Sigmoid colon (tissue), 7 donors: ENCODE results near the gene FAM118B. TPM values are rescaled to one million over a fixed set of nuclear protein-coding genes. Genes with fewer than 3 reads are reported as not detected.

ENCODE experiments used
- DNase-seq: peaks from one replicate; pipeline ENCODE4 v3.0.0-alpha.2; 2019
- H3K27ac ChIP-seq, 4 donors: fragments of 200-600 bp; sonication (generic); one replicate each; pipeline ENCODE4 v1.5.1; 2016 to 2019; ENCODE audit warnings: mild to moderate bottlenecking in 1 of 4
- H3K27me3 ChIP-seq, 3 donors: fragments of 200-600 bp; sonication (generic); one replicate each; pipeline ENCODE4 v1.5.1; 2019; ENCODE audit warnings: mild to moderate bottlenecking in 1 of 3
- H3K36me3 ChIP-seq, 4 donors: fragments of 200-600 bp; sonication (generic); one replicate each; pipeline ENCODE4 v1.5.1; 2016 to 2019
- H3K4me1 ChIP-seq, 4 donors: fragments of 200-600 bp; sonication (generic); one replicate each; pipeline ENCODE4 v1.5.1; 2017 to 2019
- H3K4me3 ChIP-seq, 4 donors: fragments of 200-600 bp; sonication (generic); one replicate each; pipeline ENCODE4 v1.5.1; 2017 to 2019; ENCODE audit warnings: mild to moderate bottlenecking in 2 of 4, moderate library complexity in 1 of 4
- H3K9me3 ChIP-seq, 4 donors: fragments of 200-600 bp in 3 of 4; sonication (generic) in 3 of 4; one replicate each; pipeline versions ENCODE4 v1.5.1 to v1.6.1; 2013 to 2019
- CTCF ChIP-seq, 4 experiments: fragments of 450-650 bp in 3 of 4; fragments of 200-600 bp in 1 of 4; IDR thresholded peaks; one replicate each; pipeline ENCODE4 v1.5.1; 2016 to 2019; ENCODE audit warnings: antibody characterized with exemption in 4 of 4, mild to moderate bottlenecking in 3 of 4, moderate library complexity in 2 of 4
- EP300 ChIP-seq, 4 donors: sonication (generic); formaldehyde crosslinking; IDR thresholded peaks; one replicate each; pipeline ENCODE4 v1.6.1; 2017; ENCODE audit warnings: antibody characterized with exemption in 4 of 4
- POLR2A ChIP-seq, 2 donors: fragments of 450-650 bp; IDR thresholded peaks; one replicate each; pipeline ENCODE4 v1.6.1; 2016; ENCODE audit warnings: antibody characterized with exemption in 2 of 2, mild to moderate bottlenecking in 2 of 2, moderate library complexity in 2 of 2
- POLR2AphosphoS5 ChIP-seq, 4 donors: sonication (generic); formaldehyde crosslinking; IDR thresholded peaks; one replicate each; pipeline ENCODE4 v1.6.1; 2017; ENCODE audit warnings: antibody characterized with exemption in 4 of 4
- WGBS, 2 donors: extraction: QIAGEN DNeasy Blood & Tissue Kit; methylation state at CpG; one replicate each; pipeline ENCODE4 v1.1.7; 2013; 5-methylcytosine and 5-hydroxymethylcytosine counted together
- intact Hi-C: fragments of 100-400 bp; cut with DNase I; formaldehyde crosslinking; loops from one replicate; pipeline ENCODE4 v1.15.1; 2023
- polyA plus RNA-seq, 3 donors: library from polyadenylated mRNA; stranded (reverse); fragments of 200-250 nt; gene quantifications; one replicate each; pipeline ENCODE4 v1.2.3, GENCODE V29; 2013
- total RNA-seq, 4 donors: library from RNA; depleted of rRNA; stranded (reverse); fragments of >200 nt; gene quantifications; one replicate each; pipeline ENCODE4 v1.1.0, GENCODE V29; 2016
- donor health status: healthy with polysubstance abuse.
- donor health status: Bipolar disorder and iron deficiency.
- donor health status: healthy.

FAM118B gene
- total and polyA plus RNA-seq, 7 donors: 13.3 to 54.3 (median 22.2) TPM

DNA sequence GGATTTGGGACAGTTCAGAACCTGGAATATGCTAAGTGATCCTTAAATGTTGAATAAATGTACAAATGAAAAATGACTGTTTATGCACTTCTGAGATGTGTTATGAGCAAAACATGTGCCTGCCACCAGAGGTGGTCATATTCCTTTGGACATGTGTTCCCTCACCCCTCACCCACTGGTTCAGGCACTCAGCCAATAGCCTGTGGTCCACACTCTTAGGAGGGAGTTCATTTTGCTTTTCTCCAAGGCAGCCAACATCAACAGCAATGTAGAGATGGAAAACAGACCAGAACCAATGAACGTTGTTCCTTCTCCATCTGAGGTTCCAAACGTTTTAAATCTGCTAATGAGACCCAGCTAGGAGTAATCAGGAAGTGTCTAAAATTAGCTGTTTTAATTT is 44.1 kb upstream of the FAM118B start:
- Histone ChIP-seq H3K9me3 (no peaks in the 10 kb centered on the region), H3K27ac (no peak overlapping the region), H3K4me1 (peaks cover 2 to 55% (median 42%) of the 10 kb centered on the region in 4 donors), H3K36me3 (no peaks in the 10 kb centered on the region), H3K4me3 (no peak overlapping the region), H3K27me3 (no peaks in the 10 kb centered on the region)
- intact Hi-C loops: loop anchor here (5.0 kb wide), 1 partner anchor 145 kb away; no protein-coding TSS in a partner anchor
- 37 to 40% methylated on average over 2 of the region's 2 CpGs for WGBS, 2 donors
- TF ChIP-seq EP300 (IDR thresholded peaks at IDR 0.05) (no peak), CTCF (IDR thresholded peaks at IDR 0.05) (no peak), POLR2AphosphoS5 (IDR thresholded peaks at IDR 0.05) (no peak), POLR2A (IDR thresholded peaks at IDR 0.05) (no peak)
- no peak for DNase-seq

DNA sequence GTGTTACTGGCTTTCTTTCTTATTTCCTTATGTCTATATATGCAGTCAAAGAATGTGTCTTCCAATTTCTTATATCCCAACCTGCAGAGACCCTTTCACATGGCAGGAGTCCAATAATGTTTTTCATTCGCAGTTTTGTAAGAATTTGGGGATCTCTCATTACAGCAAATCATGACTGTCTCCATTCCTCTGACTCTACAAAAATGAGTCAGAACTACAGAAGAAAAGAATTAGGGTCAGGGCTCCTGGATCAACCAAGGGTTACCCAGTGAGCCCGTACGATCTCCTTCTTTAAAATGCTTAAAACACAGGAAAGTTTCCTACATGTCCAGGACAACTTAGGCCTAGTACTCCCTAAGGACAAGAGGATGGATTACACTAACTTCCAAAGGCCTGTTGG is 42.3 kb upstream of the FAM118B start:
- intact Hi-C loops: loop anchor here (5.0 kb wide), 1 partner anchor 147 kb away; no protein-coding TSS in a partner anchor
- Histone ChIP-seq H3K9me3 (no peaks in the 10 kb centered on the region), H3K4me3 (no peak overlapping the region), H3K4me1 (peaks cover 0 to 37% (median 25%) of the 10 kb centered on the region in 4 donors), H3K27me3 (no peaks in the 10 kb centered on the region), H3K27ac (no peak overlapping the region), H3K36me3 (no peaks in the 10 kb centered on the region)
- WGBS, 2 donors: 94 to 96% methylated on average over 3 of the region's 3 CpGs
- TF ChIP-seq POLR2AphosphoS5 (IDR thresholded peaks at IDR 0.05) (no peak), CTCF (IDR thresholded peaks at IDR 0.05) (no peak)
- no peak for DNase-seq

- DNase-seq: no peak
- Histone ChIP-seq H3K4me1 (peaks cover 0 to 5% (median 2%) of the 10 kb centered on the region in 4 donors), H3K27me3 (no peaks in the 10 kb centered on the region), H3K4me3 (no peak overlapping the region), H3K9me3 (no peaks in the 10 kb centered on the region), H3K27ac (no peak overlapping the region), H3K36me3 (no peaks in the 10 kb centered on the region)
- TF ChIP-seq POLR2AphosphoS5 (IDR thresholded peaks at IDR 0.05): no peak
- no peak for TF ChIP-seq EP300 (IDR thresholded peaks at IDR 0.05)
- no peak for TF ChIP-seq CTCF (IDR thresholded peaks at IDR 0.05)
- no peak for TF ChIP-seq POLR2A (IDR thresholded peaks at IDR 0.05)
- 73 to 78% methylated on average over 8 of the region's 8 CpGs for WGBS, 2 donors
- intact Hi-C loops: no loop called here
Measured at GRCh38 chr11:126172596-126173038, 39.0 kb upstream of the FAM118B start.

GRCh38 chr11:126173257-126173656 is 38.3 kb upstream of the FAM118B start:
- no peak for DNase-seq
- Histone ChIP-seq H3K27me3 (no peaks in the 10 kb centered on the region), H3K4me1 (no peaks in the 10 kb centered on the region), H3K27ac (no peak overlapping the region), H3K4me3 (no peak overlapping the region), H3K36me3 (no peaks in the 10 kb centered on the region), H3K9me3 (no peaks in the 10 kb centered on the region)
- intact Hi-C loops: no loop called here
- TF ChIP-seq CTCF (IDR thresholded peaks at IDR 0.05): no peak
- TF ChIP-seq POLR2A (IDR thresholded peaks at IDR 0.05): no peak
- WGBS, 2 donors: 82 to 86% methylated on average over 9 of the region's 9 CpGs

DNA sequence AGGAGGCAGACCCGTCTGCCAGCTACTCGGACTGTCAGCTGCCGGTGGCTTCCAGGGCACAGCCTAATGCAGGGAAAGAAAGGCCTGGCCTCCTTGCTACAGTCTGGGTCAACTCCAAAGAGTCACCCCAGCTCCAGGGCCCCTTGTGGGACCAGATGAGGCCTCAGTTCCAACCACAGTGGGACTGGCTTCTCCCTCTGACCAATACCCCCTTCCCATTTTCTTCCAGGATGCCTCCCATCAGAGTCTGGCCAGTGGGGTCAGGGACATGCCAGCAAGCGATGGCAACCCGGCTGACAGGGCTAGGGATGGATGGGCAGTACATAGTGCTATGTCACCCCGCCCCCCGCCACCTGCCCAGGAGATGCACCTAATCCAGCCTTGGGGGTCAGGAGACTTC is 36.8 kb upstream of the FAM118B start:
- H3K9me3 ChIP-seq: no peaks in the 10 kb centered on the region
- no peak overlapping the region for H3K27ac ChIP-seq
- H3K4me3 ChIP-seq: no peak overlapping the region
- no peaks in the 10 kb centered on the region for H3K27me3 ChIP-seq
- H3K4me1 ChIP-seq: no peaks in the 10 kb centered on the region
- intact Hi-C loops: no loop called here
- no peak for DNase-seq
- no peaks in the 10 kb centered on the region for H3K36me3 ChIP-seq
- 90 to 97% methylated on average over 7 of the region's 7 CpGs for WGBS, 2 donors
- no peak for TF ChIP-seq CTCF (IDR thresholded peaks at IDR 0.05)
- TF ChIP-seq POLR2A (IDR thresholded peaks at IDR 0.05): no peak
- TF ChIP-seq EP300 (IDR thresholded peaks at IDR 0.05): no peak
- TF ChIP-seq POLR2AphosphoS5 (IDR thresholded peaks at IDR 0.05): no peak
